Activated B cell treated with CpG ODN at 0.5 μM for 24 hours (primary cell): ENCODE results near the gene SUGCT. TPM values are rescaled to one million over a fixed set of nuclear protein-coding genes. Genes with fewer than 3 reads are reported as not detected.
"Not testable (repeated sequence)": the region's sequence is repeated elsewhere in the genome, so short reads cannot be mapped to it uniquely, and the experiment has no call there.

Experiments used
- ATAC-seq: fragments of 200-7000 bp; cut with Tn5 transposase; one replicate; pipeline ENCODE4 v1.10.0; 2021; ENCODE audit warnings: low read depth, mild to moderate bottlenecking, moderate library complexity
- CTCF ChIA-PET: fragments of 350-600 bp; sonication (Branson Sonifier 250); formaldehyde crosslinking; loops from one replicate; lab custom pipeline; 2021; ENCODE audit warnings: antibody characterized with exemption; lab: Charles Lee
- POLR2A ChIA-PET: fragments of 350-600 bp; sonication (Branson Sonifier 250); formaldehyde crosslinking; loops from one replicate; lab custom pipeline; 2021; ENCODE audit warnings: antibody characterized with exemption; lab: Charles Lee
- DNase-seq: peaks from one replicate; pipeline ENCODE4 v3.0.0; 2022
- H3K27ac Mint-ChIP-seq: one replicate; pipeline ENCODE4 v1.8.0; 2020; ENCODE audit warnings: mixed read lengths
- H3K27me3 Mint-ChIP-seq: one replicate; pipeline ENCODE4 v1.8.0; 2021; ENCODE audit warnings: mixed read lengths
- H3K36me3 Mint-ChIP-seq: one replicate; pipeline ENCODE4 v1.8.0; 2021; ENCODE audit warnings: low read depth, mixed read lengths
- H3K4me1 Mint-ChIP-seq: one replicate; pipeline ENCODE4 v1.8.0; 2021; ENCODE audit warnings: mixed read lengths
- H3K4me3 Mint-ChIP-seq: one replicate; pipeline ENCODE4 v1.8.0; 2020; ENCODE audit warnings: mild to moderate bottlenecking, mixed read lengths
- H3K9me3 Mint-ChIP-seq: one replicate; pipeline ENCODE4 v1.8.0; 2020; ENCODE audit warnings: mixed read lengths
- CTCF ChIP-seq: fragments of 200-600 bp; IDR thresholded peaks from one replicate; pipeline ENCODE4 v1.8.0; 2022; ENCODE audit warnings: antibody characterized with exemption, mild to moderate bottlenecking
- intact Hi-C: fragments of 100-400 bp; cut with micrococcal nuclease; formaldehyde crosslinking; loops from one replicate; pipeline ENCODE4 v1.15.1; 2024
- total RNA-seq: library from RNA; stranded (reverse); gene quantifications from 2 replicates; pipeline ENCODE4 v1.2.3, GENCODE V29; 2022

Gene SUGCT
- total RNA-seq, 1 donor from 2014 or later: 1.3 TPM

- no peaks in the 10 kb centered on the region for H3K36me3 Mint-ChIP-seq
- no peaks in the 10 kb centered on the region for H3K9me3 Mint-ChIP-seq
- POLR2A ChIA-PET: no interaction called here
- ATAC-seq (no peak), DNase-seq (no peak)
- intact Hi-C loops: no loop called here
- H3K4me3 Mint-ChIP-seq: no peak overlapping the region
- no peak for TF ChIP-seq CTCF
- CTCF ChIA-PET: no interaction called here
- no peaks in the 10 kb centered on the region for H3K4me1 Mint-ChIP-seq
- no peak overlapping the region for H3K27ac Mint-ChIP-seq
- H3K27me3 Mint-ChIP-seq: peaks cover 6% of the 10 kb centered on the region
Measured at GRCh38 chr7:40204581-40204980, 69.8 kb downstream of the SUGCT start.

DNA sequence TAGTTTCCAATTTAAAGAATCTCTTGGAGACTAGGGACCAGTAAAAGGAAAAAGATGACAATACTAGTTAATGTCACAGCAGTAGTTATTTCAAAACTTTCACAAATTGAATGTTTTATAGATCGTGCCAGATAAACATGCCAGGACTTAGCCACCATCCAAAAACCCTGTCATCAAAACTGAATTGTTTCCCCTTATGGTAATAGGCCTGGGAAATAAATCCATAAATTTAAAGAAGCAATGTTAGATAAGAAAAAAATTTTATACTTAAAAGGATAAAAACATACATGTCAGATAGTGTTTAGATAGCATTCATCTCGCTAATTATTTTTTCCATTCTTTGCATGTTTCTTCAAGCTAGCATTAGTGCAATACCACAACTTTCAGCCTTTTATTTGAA is 71.2 kb downstream of the SUGCT start:
- ChIA-PET CTCF (no interaction called here), POLR2A (no interaction called here)
- no peak for TF ChIP-seq CTCF
- no peaks in the 10 kb centered on the region for H3K36me3 Mint-ChIP-seq
- ATAC-seq: no peak
- H3K9me3 Mint-ChIP-seq: no peaks in the 10 kb centered on the region
- H3K4me1 Mint-ChIP-seq: no peaks in the 10 kb centered on the region
- no peak overlapping the region for H3K4me3 Mint-ChIP-seq
- no peak overlapping the region for H3K27ac Mint-ChIP-seq
- intact Hi-C loops: no loop called here
- no peak for DNase-seq
- H3K27me3 Mint-ChIP-seq: peaks cover 6% of the 10 kb centered on the region

- no peak overlapping the region for H3K27ac Mint-ChIP-seq
- CTCF ChIA-PET: no interaction called here
- no peaks in the 10 kb centered on the region for H3K9me3 Mint-ChIP-seq
Measured at GRCh38 chr7:40211276-40212003, 76.6 kb downstream of the SUGCT start.

DNA sequence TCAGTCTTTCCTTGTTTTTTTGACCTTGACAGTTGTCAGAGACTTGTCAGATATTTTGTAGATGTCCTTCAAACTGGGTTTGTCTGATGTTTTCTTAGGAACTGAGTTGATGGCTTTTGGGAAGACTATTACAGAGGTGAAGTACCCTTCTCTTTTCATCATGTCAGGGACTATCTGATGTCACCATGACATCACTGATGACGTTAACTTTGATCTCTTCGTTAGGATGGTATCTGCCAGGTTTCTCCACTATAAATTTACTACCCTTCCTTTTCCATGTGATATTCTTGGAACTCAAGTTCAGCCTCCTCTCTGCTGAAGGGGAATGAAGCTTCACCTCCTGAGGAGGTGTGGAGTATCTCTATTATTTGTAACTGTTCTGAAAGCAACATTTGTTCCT is 78.5 kb downstream of the SUGCT start:
- Mint-ChIP-seq H3K36me3 (no peaks in the 10 kb centered on the region), H3K9me3 (no peaks in the 10 kb centered on the region), H3K27me3 (no peaks in the 10 kb centered on the region), H3K4me3 (no peak overlapping the region), H3K4me1 (no peaks in the 10 kb centered on the region), H3K27ac (no peak overlapping the region)
- intact Hi-C loops: no loop called here
- ChIA-PET CTCF (no interaction called here), POLR2A (no interaction called here)
- TF ChIP-seq CTCF: no peak
- DNase-seq (no peak), ATAC-seq (no peak)

More at GRCh38 chr7:40211276-40212003, 76.6 kb downstream of the SUGCT start:
- POLR2A ChIA-PET: no interaction called here
- H3K4me3 Mint-ChIP-seq: no peak overlapping the region
- intact Hi-C loops: no loop called here
- no peaks in the 10 kb centered on the region for H3K27me3 Mint-ChIP-seq
- H3K36me3 Mint-ChIP-seq: no peaks in the 10 kb centered on the region
- DNase-seq (no peak), ATAC-seq (no peak)
- TF ChIP-seq CTCF: no peak
- no peaks in the 10 kb centered on the region for H3K4me1 Mint-ChIP-seq

DNA sequence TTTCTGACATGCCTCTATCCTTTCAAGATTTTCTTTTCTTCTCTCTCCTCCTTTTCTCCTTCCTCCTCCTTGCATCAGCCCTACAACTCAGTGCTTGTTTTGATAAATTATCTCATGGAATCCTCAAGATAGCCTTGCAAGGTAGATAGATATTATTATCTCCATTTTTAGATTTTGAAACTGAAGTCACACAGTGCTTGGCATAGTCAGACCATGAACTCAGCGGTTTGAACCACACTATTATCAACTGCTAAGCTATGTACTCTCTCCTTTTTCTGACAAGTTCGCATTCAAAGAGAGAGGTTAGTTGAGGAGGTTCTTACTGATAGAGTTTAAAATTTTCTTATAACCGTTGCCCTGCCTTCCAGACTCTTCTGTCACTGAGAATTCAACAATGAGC is 79.1 kb downstream of the SUGCT start:
- intact Hi-C loops: no loop called here
- Mint-ChIP-seq H3K27me3 (no peaks in the 10 kb centered on the region), H3K4me3 (no peak overlapping the region), H3K27ac (no peak overlapping the region), H3K9me3 (no peaks in the 10 kb centered on the region), H3K36me3 (no peaks in the 10 kb centered on the region), H3K4me1 (no peaks in the 10 kb centered on the region)
- ATAC-seq: no peak
- TF ChIP-seq CTCF: no peak
- POLR2A ChIA-PET: no interaction called here
- no peak for DNase-seq
- CTCF ChIA-PET: no interaction called here

GRCh38 chr7:40218612-40219011 is 83.8 kb downstream of the SUGCT start:
- H3K9me3 Mint-ChIP-seq, H3K4me1 Mint-ChIP-seq, DNase-seq, POLR2A ChIA-PET, H3K27me3 Mint-ChIP-seq, CTCF ChIA-PET, H3K27ac Mint-ChIP-seq, H3K4me3 Mint-ChIP-seq, intact Hi-C loops, H3K36me3 Mint-ChIP-seq, ATAC-seq: not testable (repeated sequence)
